ENCODE data around the gene HMGN1. TPM values are rescaled to one million over a fixed set of nuclear protein-coding genes. Genes with fewer than 3 reads are reported as not detected.
"Not testable (repeated sequence)": the region's sequence is repeated elsewhere in the genome, so short reads cannot be mapped to it uniquely, and the experiment has no call there.

HMGN1 gene
- total and polyA plus RNA-seq, 4 experiments from 2014 or later, result 193 to 358 (median 236) TPM

DNA sequence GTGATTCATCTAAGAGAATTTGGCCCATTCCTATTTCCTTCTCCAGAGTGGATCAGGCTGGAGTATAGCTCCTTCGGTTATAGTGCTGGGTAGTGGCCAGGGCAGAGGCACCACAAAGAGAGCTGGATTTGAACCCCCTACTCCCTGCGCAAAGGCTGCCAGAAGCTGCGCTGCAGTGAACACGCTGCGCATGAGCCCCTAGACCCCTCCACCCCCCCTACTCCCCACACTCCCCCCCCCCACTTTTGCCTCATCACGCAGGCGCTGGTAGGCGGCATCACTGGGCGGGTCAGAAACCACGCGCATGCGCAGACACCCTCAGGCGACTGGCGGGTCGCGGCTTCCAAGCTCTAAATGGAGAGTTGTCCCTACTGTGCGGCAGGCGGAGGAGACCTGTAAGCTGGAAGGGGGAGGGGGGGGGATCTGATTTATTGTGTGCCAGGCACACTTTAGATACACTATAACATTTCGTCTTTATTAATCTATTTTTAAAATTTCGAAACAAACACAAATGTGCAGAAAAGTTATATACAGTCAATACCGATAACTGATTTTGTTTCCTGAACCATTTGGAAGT, 38.7 kb upstream of the HMGN1 start:
- ChIA-PET CTCF (ENCODE audit: partially characterized antibody) (interaction anchor here (0.5 to 1.6 kb wide), 19 partner anchors 10 to 621 kb away, joined by 3 to 14 read pairs (median 5); partner anchors contain the start of genes BRWD1 and HMGN1), POLR2A (ENCODE audit: partially characterized antibody) (interaction anchor here (1.3 to 2.3 kb wide), 4 partner anchors 14 to 204 kb away, joined by 3 to 32 read pairs (median 18); partner anchors contain the start of genes BRWD1, HMGN1 and PSMG1)
- peaks cover 9 to 19% of the 10 kb centered on the region in 2 donors for H3K36me3 Mint-ChIP-seq
- H3K4me3 ChIP-seq (ENCODE audit: low read length in 2 of 2), result peak overlapping the region; percentile 33 to 54
- H3K27ac Mint-ChIP-seq, result peak overlapping the region; percentile 88 to 96 (median 95)
- peak; percentile 85 to 90 (median 88) for DNase-seq
- H3K27me3 ChIP-seq (ENCODE audit: insufficient read depth, low read length), result no peaks in the 10 kb centered on the region
- H3K27me3 Mint-ChIP-seq, result no peaks in the 10 kb centered on the region
- H3K9me3 Mint-ChIP-seq, result no peaks in the 10 kb centered on the region
- peak overlapping the region; percentile 66 for H3K27ac ChIP-seq (ENCODE audit: low read depth, low read length)
- H3K4me1 ChIP-seq (ENCODE audit: insufficient read depth, low read length), result peaks cover 37% of the 10 kb centered on the region
- peaks cover 11 to 46% (median 29%) of the 10 kb centered on the region in 4 donors for H3K4me1 Mint-ChIP-seq
- peak overlapping the region; percentile 88 to 95 (median 89) for H3K4me3 Mint-ChIP-seq
- intact Hi-C loops (cut with micrococcal nuclease), result loop anchor here (1.0 to 5.0 kb wide), 9 partner anchors 15 to 880 kb away; partner anchors contain the start of gene PSMG1
- H3K36me3 ChIP-seq (ENCODE audit: insufficient read depth, low read length), result peaks cover 15% of the 10 kb centered on the region
- H3K9me3 ChIP-seq (ENCODE audit: control insufficient read depth in 1 of 2, low read length in 2 of 2), result no peaks in the 10 kb centered on the region

DNA sequence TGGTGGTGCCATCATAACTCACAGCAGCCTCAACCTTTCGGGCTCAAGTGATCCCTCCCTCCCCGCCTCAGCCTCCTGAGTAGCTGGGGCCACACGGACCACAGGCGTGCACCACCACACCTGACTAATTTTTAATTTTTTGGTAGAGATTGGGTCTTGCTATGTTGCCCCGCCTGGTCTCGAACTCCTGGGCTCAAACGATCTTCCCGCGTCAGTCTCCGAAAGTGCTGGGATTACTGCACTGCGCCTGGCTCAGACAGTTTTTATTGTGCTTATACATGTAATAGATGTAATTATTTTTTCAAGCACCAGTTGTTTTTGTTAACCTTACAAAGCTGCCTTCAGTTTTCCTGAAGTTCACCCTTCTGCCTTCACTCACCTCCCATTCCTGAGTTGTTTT, 38.0 kb upstream of the HMGN1 start:
- Histone ChIP-seq H3K4me3 (ENCODE audit: low read length in 2 of 2) (no peak overlapping the region), H3K27me3 (ENCODE audit: insufficient read depth, low read length) (no peaks in the 10 kb centered on the region), H3K9me3 (ENCODE audit: control insufficient read depth in 1 of 2, low read length in 2 of 2) (no peaks in the 10 kb centered on the region), H3K36me3 (ENCODE audit: insufficient read depth, low read length) (peaks cover 8% of the 10 kb centered on the region), H3K27ac (ENCODE audit: low read depth, low read length) (peak overlapping the region; percentile 66), H3K4me1 (ENCODE audit: insufficient read depth, low read length) (peaks cover 37% of the 10 kb centered on the region)
- CTCF ChIA-PET (ENCODE audit: partially characterized antibody), result interaction anchor here (0.5 to 1.6 kb wide), 10 partner anchors 10 to 169 kb away, joined by 3 to 14 read pairs (median 5); partner anchors contain the start of genes BRWD1 and HMGN1
- intact Hi-C loops (cut with micrococcal nuclease), result loop anchor here (2.0 to 5.0 kb wide), 3 partner anchors 175 to 880 kb away; no protein-coding TSS in a partner anchor
- Mint-ChIP-seq H3K9me3 (no peaks in the 10 kb centered on the region), H3K27ac (peak overlapping the region; percentile 88 to 96 (median 95)), H3K27me3 (no peaks in the 10 kb centered on the region), H3K36me3 (peaks cover 4 to 14% of the 10 kb centered on the region in 2 donors), H3K4me3 (peak overlapping the region in 7 of 8 donors; percentile 88 to 95 (median 89)), H3K4me1 (peaks cover 16 to 51% (median 34%) of the 10 kb centered on the region in 4 donors)
- DNase-seq, result no peak
- POLR2A ChIA-PET (ENCODE audit: partially characterized antibody), result interaction anchor here (1.5 to 2.3 kb wide), 4 partner anchors 39 to 204 kb away, joined by 5 to 32 read pairs (median 18); partner anchors contain the start of genes BRWD1, HMGN1 and PSMG1

DNA sequence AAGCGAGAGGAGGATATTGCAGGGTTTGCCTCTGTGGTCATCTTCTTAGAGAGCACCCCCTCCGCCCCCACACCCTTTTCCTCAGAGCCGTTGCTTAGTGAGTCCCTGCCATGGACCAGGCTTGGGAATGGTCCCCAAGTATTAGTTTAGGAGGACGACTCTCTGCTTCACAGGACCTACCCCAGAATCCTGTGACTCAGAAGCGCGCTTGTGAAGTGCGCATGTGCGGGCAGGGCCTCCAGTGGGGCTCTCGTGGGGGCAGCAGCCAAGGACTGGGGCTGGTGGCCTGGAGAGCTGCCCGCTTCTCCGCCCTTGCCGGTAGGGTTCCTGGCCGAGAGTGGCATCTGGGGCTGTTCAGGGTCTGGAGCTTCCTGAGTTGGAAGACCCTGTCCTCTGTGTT, 37.3 kb upstream of the HMGN1 start:
- no peaks in the 10 kb centered on the region for H3K27me3 Mint-ChIP-seq
- Histone ChIP-seq H3K4me3 (ENCODE audit: low read length in 2 of 2) (no peak overlapping the region), H3K9me3 (ENCODE audit: control insufficient read depth in 1 of 2, low read length in 2 of 2) (no peaks in the 10 kb centered on the region), H3K36me3 (ENCODE audit: insufficient read depth, low read length) (peaks cover 2% of the 10 kb centered on the region), H3K27ac (ENCODE audit: low read depth, low read length) (peak overlapping the region; percentile 1), H3K27me3 (ENCODE audit: insufficient read depth, low read length) (no peaks in the 10 kb centered on the region), H3K4me1 (ENCODE audit: insufficient read depth, low read length) (peaks cover 43% of the 10 kb centered on the region)
- no peak for DNase-seq
- H3K4me3 Mint-ChIP-seq, result peak overlapping the region in 7 of 8 donors; percentile 6 to 80 (median 67)
- peak overlapping the region in 5 of 7 donors; percentile 18 to 88 (median 55) for H3K27ac Mint-ChIP-seq
- peaks cover 19 to 58% (median 37%) of the 10 kb centered on the region in 4 donors for H3K4me1 Mint-ChIP-seq
- CTCF ChIA-PET (ENCODE audit: partially characterized antibody), result no interaction called here
- H3K36me3 Mint-ChIP-seq, result peaks cover 4 to 9% of the 10 kb centered on the region in 2 donors
- intact Hi-C loops (cut with micrococcal nuclease), result loop anchor here (2.0 to 5.0 kb wide), 3 partner anchors 174 to 879 kb away; no protein-coding TSS in a partner anchor
- POLR2A ChIA-PET (ENCODE audit: partially characterized antibody), result interaction anchor here (0.8 to 2.3 kb wide), 5 partner anchors 38 to 203 kb away, joined by 3 to 32 read pairs (median 5); partner anchors contain the start of genes BRWD1, HMGN1 and PSMG1
- H3K9me3 Mint-ChIP-seq, result no peaks in the 10 kb centered on the region

DNA sequence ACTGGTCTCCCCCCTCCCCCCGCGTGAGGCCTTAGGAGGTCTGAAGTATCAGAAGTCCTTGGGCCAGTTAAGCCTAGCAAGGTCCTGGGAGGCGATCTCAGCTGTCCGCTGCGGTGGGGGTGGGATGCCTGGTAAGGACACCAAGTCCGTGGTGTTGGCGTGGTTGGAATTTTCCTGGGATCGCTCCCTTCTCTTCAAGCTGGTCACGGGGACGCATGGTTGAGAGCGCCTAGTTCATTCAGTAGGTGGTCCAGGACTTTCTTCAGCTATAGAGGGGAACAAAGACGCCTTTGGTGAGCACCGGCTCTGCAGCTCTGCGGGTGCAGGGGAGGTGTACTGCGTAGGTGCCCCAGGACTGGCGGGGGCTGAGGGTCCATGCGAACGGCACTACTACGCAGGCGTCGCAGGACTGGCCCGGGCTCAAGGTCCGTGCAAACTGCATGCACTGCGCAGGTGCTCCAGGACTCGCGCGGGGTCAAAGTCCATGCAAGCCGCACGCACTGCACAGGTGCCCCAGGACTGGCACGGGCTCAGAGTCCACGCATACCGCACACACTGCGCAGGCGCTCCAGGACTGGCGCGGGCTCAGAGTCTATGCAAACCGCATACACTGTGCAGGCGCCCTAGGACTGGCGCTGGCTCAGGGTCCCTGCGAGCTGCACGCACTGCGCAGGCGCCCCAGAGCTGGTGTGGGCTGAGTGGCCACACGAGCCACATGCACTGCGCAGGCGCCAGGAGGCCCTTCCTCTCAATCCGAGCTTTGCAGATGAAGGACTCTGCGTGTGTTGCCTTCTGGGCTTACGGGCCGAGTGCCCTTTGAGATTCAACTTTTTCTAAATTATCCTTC, 36.6 kb upstream of the HMGN1 start:
- intact Hi-C loops (cut with micrococcal nuclease), result loop anchor here (2.0 to 5.0 kb wide), 3 partner anchors 173 to 878 kb away; no protein-coding TSS in a partner anchor
- Mint-ChIP-seq H3K4me1 (peaks cover 23 to 64% (median 42%) of the 10 kb centered on the region in 4 donors), H3K27ac (peak overlapping the region in 4 of 7 donors; percentile 52 to 89 (median 60)), H3K27me3 (no peaks in the 10 kb centered on the region), H3K4me3 (peak overlapping the region; percentile 12 to 80 (median 60)), H3K36me3 (peaks cover 3 to 6% of the 10 kb centered on the region in 2 donors), H3K9me3 (no peaks in the 10 kb centered on the region)
- CTCF ChIA-PET (ENCODE audit: partially characterized antibody), result interaction anchor here (0.6 kb wide), 1 partner anchor 106 kb away, joined by 3 read pairs; no protein-coding TSS in a partner anchor
- POLR2A ChIA-PET (ENCODE audit: partially characterized antibody), result interaction anchor here (0.8 to 2.3 kb wide), 7 partner anchors 36 to 202 kb away, joined by 3 to 32 read pairs (median 4); partner anchors contain the start of genes HMGN1 and PSMG1
- H3K36me3 ChIP-seq (ENCODE audit: insufficient read depth, low read length), result no peaks in the 10 kb centered on the region
- H3K4me1 ChIP-seq (ENCODE audit: insufficient read depth, low read length), result peaks cover 47% of the 10 kb centered on the region
- H3K27ac ChIP-seq (ENCODE audit: low read depth, low read length), result peak overlapping the region; percentile 1
- H3K9me3 ChIP-seq (ENCODE audit: control insufficient read depth in 1 of 2, low read length in 2 of 2), result no peaks in the 10 kb centered on the region
- H3K27me3 ChIP-seq (ENCODE audit: insufficient read depth, low read length), result no peaks in the 10 kb centered on the region
- H3K4me3 ChIP-seq (ENCODE audit: low read length in 2 of 2), result no peak overlapping the region
- DNase-seq, result peak; percentile 26 to 65 (median 44)

DNA sequence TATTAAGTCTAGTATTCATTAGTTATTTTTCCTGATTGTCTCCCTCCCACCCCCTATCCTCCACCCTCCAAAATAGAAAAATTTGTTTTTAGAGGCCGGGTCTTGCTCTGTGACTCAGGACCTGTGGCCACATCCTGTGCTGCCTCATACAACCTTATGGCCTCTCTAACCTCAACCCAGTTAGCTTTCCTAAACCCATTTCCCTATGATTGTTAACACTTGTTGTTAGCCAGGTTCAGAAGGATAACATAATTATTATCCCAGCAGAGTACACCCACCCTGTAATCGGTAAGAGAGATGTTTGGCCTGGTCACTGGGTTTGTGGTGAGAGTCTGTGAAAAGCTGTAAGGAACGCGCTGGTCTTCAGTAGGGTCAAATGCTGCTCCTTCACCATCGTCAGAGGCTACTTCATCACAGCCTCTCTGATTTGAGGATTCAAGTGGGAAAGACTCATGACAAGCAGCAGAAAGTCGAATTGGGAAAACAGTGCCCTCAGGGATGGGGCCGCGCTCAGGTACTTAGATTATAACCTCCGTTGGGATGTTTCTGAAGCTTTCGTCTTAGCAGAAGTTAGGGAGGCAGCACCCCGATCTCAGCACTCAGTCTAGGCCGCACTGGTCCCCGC, 35.9 kb upstream of the HMGN1 start:
- no peak overlapping the region for H3K27ac ChIP-seq (ENCODE audit: low read depth, low read length)
- Mint-ChIP-seq H3K36me3 (peaks cover 0 to 7% of the 10 kb centered on the region in 2 donors), H3K4me1 (peaks cover 24 to 67% (median 44%) of the 10 kb centered on the region in 4 donors)

DNA sequence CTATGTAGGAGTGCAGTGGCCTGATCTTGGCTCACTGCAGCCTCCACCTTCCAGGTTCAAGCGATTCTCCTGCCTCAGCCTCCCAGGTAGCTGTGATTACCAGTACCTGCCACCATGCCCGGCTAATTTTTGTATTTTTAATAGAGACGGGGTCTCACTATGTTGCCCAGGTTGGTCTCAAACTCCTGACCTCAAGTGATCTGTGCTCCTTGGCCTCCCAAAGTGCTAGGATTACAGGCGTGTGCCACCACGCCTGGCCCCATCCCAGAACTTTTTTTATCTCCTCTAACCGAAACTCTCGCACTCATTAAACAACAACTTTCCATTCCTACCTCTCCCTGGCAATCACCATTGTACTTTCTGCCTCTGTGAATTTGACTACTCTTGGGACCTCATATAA, 33.2 kb upstream of the HMGN1 start:
- H3K36me3 Mint-ChIP-seq; CTCF ChIA-PET (ENCODE audit: partially characterized antibody); DNase-seq; H3K27ac ChIP-seq (ENCODE audit: low read depth, low read length); H3K27me3 ChIP-seq (ENCODE audit: insufficient read depth, low read length); H3K27me3 Mint-ChIP-seq; H3K9me3 Mint-ChIP-seq; H3K36me3 ChIP-seq (ENCODE audit: insufficient read depth, low read length); H3K4me3 ChIP-seq (ENCODE audit: low read length in 2 of 2); H3K9me3 ChIP-seq (ENCODE audit: control insufficient read depth in 1 of 2, low read length in 2 of 2); intact Hi-C loops (cut with micrococcal nuclease): not testable (repeated sequence)
- POLR2A ChIA-PET (ENCODE audit: partially characterized antibody), result interaction anchor here (2.8 to 2.9 kb wide), 2 partner anchors 33 to 69 kb away, joined by 27 to 38 read pairs; partner anchors contain the start of genes BRWD1 and HMGN1
- H3K27ac Mint-ChIP-seq, result peak overlapping the region; percentile 5 to 91 (median 64)
- H3K4me1 Mint-ChIP-seq, result peaks cover 16 to 47% (median 29%) of the 10 kb centered on the region in 4 donors
- H3K4me3 Mint-ChIP-seq, result peak overlapping the region; percentile 1 to 77 (median 38)
- peaks cover 35% of the 10 kb centered on the region for H3K4me1 ChIP-seq (ENCODE audit: insufficient read depth, low read length)

More for the DNA sequence above, 35.9 kb upstream of the HMGN1 start:
- H3K9me3 ChIP-seq (ENCODE audit: control insufficient read depth in 1 of 2, low read length in 2 of 2), result no peaks in the 10 kb centered on the region
- H3K4me3 Mint-ChIP-seq, result peak overlapping the region in 4 of 8 donors; percentile 0 to 51 (median 46)
- ChIA-PET POLR2A (ENCODE audit: partially characterized antibody) (interaction anchor here (1.2 to 1.6 kb wide), 3 partner anchors 35 to 201 kb away, joined by 4 to 7 read pairs (median 4); no protein-coding TSS in a partner anchor), CTCF (ENCODE audit: partially characterized antibody) (interaction anchor here (0.6 kb wide), 1 partner anchor 105 kb away, joined by 3 read pairs; no protein-coding TSS in a partner anchor)
- peaks cover 48% of the 10 kb centered on the region for H3K4me1 ChIP-seq (ENCODE audit: insufficient read depth, low read length)
- H3K4me3 ChIP-seq (ENCODE audit: low read length in 2 of 2), result no peak overlapping the region
- no peaks in the 10 kb centered on the region for H3K27me3 Mint-ChIP-seq
- intact Hi-C loops (cut with micrococcal nuclease), result loop anchor here (5.0 kb wide), 2 partner anchors 172 to 877 kb away; no protein-coding TSS in a partner anchor
- H3K27me3 ChIP-seq (ENCODE audit: insufficient read depth, low read length), result no peaks in the 10 kb centered on the region
- H3K9me3 Mint-ChIP-seq, result no peaks in the 10 kb centered on the region
- peak overlapping the region in 6 of 7 donors; percentile 55 to 89 (median 66) for H3K27ac Mint-ChIP-seq
- DNase-seq, result no peak
- H3K36me3 ChIP-seq (ENCODE audit: insufficient read depth, low read length), result no peaks in the 10 kb centered on the region

Measured in CD4-positive, alpha-beta memory T cell (primary cell).